H9 (cell line): ENCODE results near the gene TDO2. TPM values are rescaled to one million over a fixed set of nuclear protein-coding genes. Genes with fewer than 3 reads are reported as not detected.

Experiments used
- DNase-seq: peaks from one replicate; pipeline ENCODE4 v3.0.0-alpha.2; 2017
- H2AFZ ChIP-seq: one replicate; pipeline ENCODE4 v1.6.1; 2013; ENCODE audit warnings: mild to moderate bottlenecking, low read length, control low read depth, moderate library complexity
- H2AK5ac ChIP-seq: 2 replicates; pipeline ENCODE4 v1.6.1; 2013; ENCODE audit warnings: low read length, control low read depth, mixed read lengths; ENCODE audit not compliant: insufficient read length
- H2BK120ac ChIP-seq: one replicate; pipeline ENCODE4 v1.6.1; 2013; ENCODE audit warnings: low read depth, mild to moderate bottlenecking, low read length, control low read depth, inconsistent platforms; ENCODE audit not compliant: poor library complexity, severe bottlenecking
- H2BK12ac ChIP-seq: 2 replicates; pipeline ENCODE4 v1.6.1; 2013; ENCODE audit warnings: low read length, control low read depth, mixed read lengths, low read depth; ENCODE audit not compliant: insufficient read length
- H2BK15ac ChIP-seq: 2 replicates; pipeline ENCODE4 v1.6.1; 2013; ENCODE audit warnings: low read depth, low read length, control low read depth
- H2BK20ac ChIP-seq: one replicate; pipeline ENCODE4 v1.6.1; 2013; ENCODE audit warnings: low read depth, mild to moderate bottlenecking, low read length, control low read depth, inconsistent platforms; ENCODE audit not compliant: poor library complexity, severe bottlenecking
- H2BK5ac ChIP-seq: 2 replicates; pipeline ENCODE4 v1.6.1; 2013; ENCODE audit warnings: low read length, control low read depth, mixed read lengths; ENCODE audit not compliant: insufficient read length
- H3K14ac ChIP-seq: 2 replicates; pipeline ENCODE4 v1.6.1; 2013; ENCODE audit warnings: low read length, control low read depth; ENCODE audit not compliant: insufficient read depth
- H3K18ac ChIP-seq: 2 replicates; pipeline ENCODE4 v1.6.1; 2013; ENCODE audit warnings: low read depth, mild to moderate bottlenecking, mixed read lengths, low read length, control low read depth; ENCODE audit not compliant: insufficient read length
- H3K23ac ChIP-seq: 2 replicates; pipeline ENCODE4 v1.6.1; 2013; ENCODE audit warnings: low read length, control low read depth, mixed read lengths, low read depth; ENCODE audit not compliant: insufficient read length
- H3K23me2 ChIP-seq: 2 replicates; pipeline ENCODE4 v1.6.1; 2013; ENCODE audit warnings: low read depth, mild to moderate bottlenecking, mixed read lengths, low read length, control low read depth; ENCODE audit not compliant: insufficient read length, poor library complexity, severe bottlenecking
- H3K27ac ChIP-seq: 2 replicates; pipeline ENCODE4 v1.5.1; 2013; ENCODE audit warnings: low read length, control low read depth, mixed read lengths, low read depth; ENCODE audit not compliant: insufficient read length
- H3K27me3 ChIP-seq: 2 replicates; pipeline ENCODE4 v1.6.1; 2013; ENCODE audit warnings: low read length, control low read depth, inconsistent platforms; ENCODE audit not compliant: insufficient read depth
- H3K4ac ChIP-seq: 2 replicates; pipeline ENCODE4 v1.6.1; 2013; ENCODE audit warnings: low read depth, mild to moderate bottlenecking, control low read depth, inconsistent platforms, low read length, moderate library complexity
- H3K4me1 ChIP-seq: 2 replicates; pipeline ENCODE4 v1.6.1; 2013; ENCODE audit warnings: low read length, control low read depth, inconsistent platforms; ENCODE audit not compliant: insufficient read depth
- H3K4me2 ChIP-seq: 2 replicates; pipeline ENCODE4 v1.6.1; 2013; ENCODE audit warnings: low read length, control low read depth, mixed read lengths; ENCODE audit not compliant: insufficient read length, insufficient read depth
- H3K56ac ChIP-seq: 2 replicates; pipeline ENCODE4 v1.6.1; 2013; ENCODE audit warnings: low read depth, mild to moderate bottlenecking, mixed read lengths, low read length, control low read depth; ENCODE audit not compliant: insufficient read length
- H3K79me1 ChIP-seq: 2 replicates; pipeline ENCODE4 v1.6.1; 2013; ENCODE audit warnings: low read depth, mild to moderate bottlenecking, moderate library complexity, low read length, control low read depth, inconsistent platforms; ENCODE audit not compliant: insufficient read depth, poor library complexity, severe bottlenecking
- H3K79me2 ChIP-seq: 2 replicates; pipeline ENCODE4 v1.6.1; 2013; ENCODE audit warnings: low read length, control low read depth, inconsistent platforms; ENCODE audit not compliant: insufficient read depth
- H3K9ac ChIP-seq: 2 replicates; pipeline ENCODE4 v1.6.1; 2013; ENCODE audit warnings: low read length, control low read depth, mixed read lengths; ENCODE audit not compliant: insufficient read length; ENCODE audit errors: extremely low read depth
- H3K9me3 ChIP-seq: one replicate; pipeline ENCODE4 v1.6.1; 2013; ENCODE audit warnings: low read depth, low read length, inconsistent platforms; ENCODE audit not compliant: control insufficient read depth
- H3T11ph ChIP-seq: one replicate; pipeline ENCODE4 v1.6.1; 2013; ENCODE audit warnings: mild to moderate bottlenecking, low read length, control low read depth, inconsistent platforms
- H4K20me1 ChIP-seq: one replicate; pipeline ENCODE4 v1.6.1; 2013; ENCODE audit not compliant: control insufficient read depth, insufficient read length, insufficient read depth
- H4K5ac ChIP-seq: 2 replicates; pipeline ENCODE4 v1.6.1; 2013; ENCODE audit warnings: low read depth, mild to moderate bottlenecking, mixed read lengths, low read length, control low read depth; ENCODE audit not compliant: insufficient read length
- H4K8ac ChIP-seq: replicated peaks from 2 replicates; pipeline ENCODE4 v1.6.1; 2013; ENCODE audit warnings: low read length, control low read depth, mixed read lengths, low read depth; ENCODE audit not compliant: insufficient read length
- H4K91ac ChIP-seq: 2 replicates; pipeline ENCODE4 v1.6.1; 2013; ENCODE audit warnings: low read depth, mild to moderate bottlenecking, moderate library complexity, mixed read lengths, low read length, control low read depth; ENCODE audit not compliant: insufficient read length
- H3K27ac Mint-ChIP-seq, 3 experiments: 2 replicates in 2 of 3; 3 replicates in 1 of 3; pipeline ENCODE4 v1.8.0; 2020 to 2021; ENCODE audit warnings: mixed read lengths in 3 of 3, mild to moderate bottlenecking in 1 of 3, moderate library complexity in 1 of 3
- H3K27me3 Mint-ChIP-seq: 2 replicates; pipeline ENCODE4 v1.8.0; 2021; ENCODE audit warnings: low read depth, mild to moderate bottlenecking, moderate library complexity, mixed read lengths
- H3K36me3 Mint-ChIP-seq, 3 experiments: 2 replicates in 2 of 3; 3 replicates in 1 of 3; pipeline ENCODE4 v1.8.0; 2020 to 2021; ENCODE audit warnings: low read depth in 3 of 3, mixed read lengths in 3 of 3; ENCODE audit not compliant: insufficient read depth in 1 of 3
- H3K4me1 Mint-ChIP-seq, 2 experiments: 2 replicates each; pipeline ENCODE4 v1.8.0; 2020; ENCODE audit warnings: mixed read lengths in 2 of 2
- H3K4me3 Mint-ChIP-seq, 2 experiments: 2 replicates in 1 of 2; 3 replicates in 1 of 2; pipeline ENCODE4 v1.8.0; 2020 to 2021; ENCODE audit warnings: mild to moderate bottlenecking in 2 of 2, mixed read lengths in 2 of 2, moderate library complexity in 1 of 2
- H3K9me3 Mint-ChIP-seq, 2 experiments: 2 replicates in 1 of 2; 3 replicates in 1 of 2; pipeline ENCODE4 v1.8.0; 2020; ENCODE audit warnings: mild to moderate bottlenecking in 2 of 2, mixed read lengths in 2 of 2, moderate library complexity in 1 of 2
- CTCF ChIP-seq: fragments of 200-600 bp; sonication (generic); conservative IDR thresholded peaks from 3 replicates; pipeline ENCODE4 v1.8.0; 2021; ENCODE audit warnings: antibody characterized with exemption, mild to moderate bottlenecking
- WGBS: extraction: QIAGEN DNeasy Blood & Tissue Kit; methylation state at CpG from one replicate; pipeline ENCODE4 v1.1.7; 2013; ENCODE audit warnings: missing lambda C conversion rate, low lambda C conversion rate, mixed read lengths; ENCODE audit not compliant: insufficient read length; ENCODE audit errors: extremely low coverage; 5-methylcytosine and 5-hydroxymethylcytosine counted together
- total RNA-seq: library from RNA; stranded (reverse); gene quantifications from 2 replicates; pipeline ENCODE4 v1.2.1, GENCODE V29; 2021

The TDO2 gene
- total RNA-seq, 1 experiment from 2014 or later: not detected

DNA sequence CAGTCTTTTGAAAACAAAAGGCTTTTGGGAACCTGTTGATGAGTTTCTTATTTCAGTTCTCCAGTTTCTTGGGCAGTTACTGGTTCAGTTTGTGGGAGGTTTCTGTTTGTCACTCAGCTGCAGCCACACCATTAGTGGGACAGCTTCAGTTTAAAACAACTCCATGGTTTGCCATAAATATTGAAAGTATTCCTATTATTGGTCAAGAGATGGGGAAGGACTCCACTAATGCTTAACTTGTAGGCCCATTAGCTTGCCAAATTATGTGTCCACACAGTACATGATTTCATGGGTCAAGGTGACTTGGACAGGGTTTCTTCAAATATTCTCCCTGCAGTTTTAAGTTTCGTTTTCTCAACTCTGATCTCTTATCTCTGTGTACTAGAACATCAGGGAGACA lies 21.9 kb upstream of the TDO2 start:
- Histone ChIP-seq H4K91ac (no peak overlapping the region), H3K9ac (no peak overlapping the region), H3K27ac (no peak overlapping the region), H4K5ac (no peak overlapping the region), H3K56ac (no peak overlapping the region), H3K18ac (no peak overlapping the region), H3T11ph (no peak overlapping the region), H3K14ac (no peak overlapping the region), H2BK15ac (no peak overlapping the region), H3K4me2 (no peak overlapping the region), H3K27me3 (no peaks in the 10 kb centered on the region), H4K8ac (no peak overlapping the region), H2BK20ac (no peak overlapping the region), H3K79me1 (no peaks in the 10 kb centered on the region), H2BK12ac (no peak overlapping the region), H2AFZ (no peak overlapping the region), H2AK5ac (no peak overlapping the region), H4K20me1 (no peaks in the 10 kb centered on the region), H3K4ac (no peak overlapping the region), H2BK120ac (no peak overlapping the region), H3K23me2 (peaks cover 2% of the 10 kb centered on the region), H3K4me1 (no peaks in the 10 kb centered on the region; the same call in 1 of the 2 replicates), H3K23ac (no peak overlapping the region), H3K79me2 (no peaks in the 10 kb centered on the region), H2BK5ac (no peak overlapping the region), H3K9me3 (no peaks in the 10 kb centered on the region)
- Mint-ChIP-seq H3K9me3 (peaks cover 15 to 29% of the 10 kb centered on the region in 2 experiments; a peak in 4 of 5 replicates), H3K27ac (no peak overlapping the region), H3K36me3 (peaks cover 13 to 17% (median 14%) of the 10 kb centered on the region in 3 experiments), H3K4me1 (peaks cover 11 to 21% of the 10 kb centered on the region in 2 experiments), H3K27me3 (no peaks in the 10 kb centered on the region), H3K4me3 (no peak overlapping the region)
- no CpG with 5 or more reads among the region's 1 CpG for WGBS
- DNase-seq: no peak
- no peak for TF ChIP-seq CTCF
